Activated CD4-positive, alpha-beta T cell treated with anti-CD3 and anti-CD28 coated beads for 36 hours (primary cell): Measurements from ENCODE around the gene NAA16. TPM values are rescaled to one million over a fixed set of nuclear protein-coding genes. Genes with fewer than 3 reads are reported as not detected.
"Not testable (repeated sequence)": the region's sequence is repeated elsewhere in the genome, so short reads cannot be mapped to it uniquely, and the experiment has no call there.

Experiments
- ATAC-seq: fragments of 200-7000 bp; cut with Tn5 transposase; one replicate; pipeline ENCODE4 v1.10.0; 2021; ENCODE audit warnings: mild to moderate bottlenecking, moderate library complexity
- CTCF ChIA-PET: fragments of 350-600 bp; sonication (Branson Sonifier 250); formaldehyde crosslinking; loops from one replicate; lab custom pipeline; 2021; ENCODE audit warnings: antibody characterized with exemption; lab: Charles Lee
- POLR2A ChIA-PET: fragments of 350-600 bp; sonication (Branson Sonifier 250); formaldehyde crosslinking; loops from one replicate; lab custom pipeline; 2021; ENCODE audit warnings: antibody characterized with exemption, inconsistent platforms; lab: Charles Lee
- DNase-seq: peaks from one replicate; pipeline ENCODE4 v3.0.0-alpha.2; 2020
- H3K27ac Mint-ChIP-seq: one replicate; pipeline ENCODE4 v1.8.0; 2021; ENCODE audit warnings: mixed read lengths
- H3K27me3 Mint-ChIP-seq: one replicate; pipeline ENCODE4 v1.8.0; 2021; ENCODE audit warnings: mixed read lengths
- H3K36me3 Mint-ChIP-seq: one replicate; pipeline ENCODE4 v1.8.0; 2021; ENCODE audit warnings: low read depth, mixed read lengths
- H3K4me1 Mint-ChIP-seq: one replicate; pipeline ENCODE4 v1.8.0; 2021; ENCODE audit warnings: mixed read lengths
- H3K4me3 Mint-ChIP-seq: one replicate; pipeline ENCODE4 v1.8.0; 2021; ENCODE audit warnings: mild to moderate bottlenecking, moderate library complexity, mixed read lengths
- H3K9me3 Mint-ChIP-seq: one replicate; pipeline ENCODE4 v1.8.0; 2021; ENCODE audit warnings: low read depth, mixed read lengths
- intact Hi-C, 2 experiments: fragments of 100-400 bp; cut with DNase I in 1 of 2; cut with micrococcal nuclease in 1 of 2; formaldehyde crosslinking; loops; one replicate each; pipeline versions ENCODE4 v1.14.2 to v1.15.1; 2022 to 2024; cut with DNase I, micrococcal nuclease
- total RNA-seq, 2 experiments: library from RNA; stranded (reverse); gene quantifications; one replicate each; pipeline ENCODE4 v1.2.3, GENCODE V29; 2021

Gene NAA16
- total RNA-seq, 2 experiments from 2014 or later, result 24.0 to 29.8 TPM

- Mint-ChIP-seq H3K4me1 (peaks cover 2% of the 10 kb centered on the region), H3K27me3 (no peaks in the 10 kb centered on the region), H3K9me3 (no peaks in the 10 kb centered on the region), H3K36me3 (no peaks in the 10 kb centered on the region), H3K4me3 (no peak overlapping the region), H3K27ac (no peak overlapping the region)
- intact Hi-C loops, result loop anchor here (1.0 to 10.0 kb wide), 3 partner anchors 242 to 704 kb away; no protein-coding TSS in a partner anchor
- ChIA-PET CTCF (interaction anchor here (1.7 kb wide), 1 partner anchor 237 kb away, joined by 5 read pairs; no protein-coding TSS in a partner anchor), POLR2A (no interaction called here)
- ATAC-seq, result no peak
- no peak for DNase-seq
These were observed 100.0 kb downstream of the NAA16 start for GRCh38 chr13:41411060-41411459.

DNA sequence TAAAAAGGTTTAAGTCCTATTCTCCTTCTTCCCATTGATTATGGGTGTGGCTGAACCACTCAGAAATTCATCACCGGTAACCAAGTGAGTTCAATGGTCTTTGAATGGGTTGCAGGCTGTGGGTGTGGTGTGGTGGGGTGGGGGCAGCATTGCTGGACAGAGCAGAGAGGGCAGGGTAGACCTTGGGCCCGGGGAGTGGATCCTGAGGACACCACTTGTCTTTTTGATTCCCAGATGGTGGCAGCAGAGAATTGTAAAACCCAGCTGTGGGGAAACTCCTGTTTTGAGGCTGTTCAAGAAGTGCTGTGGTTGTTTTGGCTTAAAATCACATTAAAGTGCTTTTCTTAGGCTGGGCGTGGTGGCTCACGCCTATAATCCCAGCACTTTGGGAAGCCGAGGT, 100.5 kb downstream of the NAA16 start:
- peak; percentile 42 for DNase-seq
- no peak overlapping the region for H3K4me3 Mint-ChIP-seq

GRCh38 chr13:41413872-41414271, 102.8 kb downstream of the NAA16 start:
- no peak overlapping the region for H3K27ac Mint-ChIP-seq
- ChIA-PET POLR2A (no interaction called here), CTCF (no interaction called here)
- no peaks in the 10 kb centered on the region for H3K27me3 Mint-ChIP-seq
- ATAC-seq (no peak), DNase-seq (no peak)
- H3K9me3 Mint-ChIP-seq, result no peaks in the 10 kb centered on the region
- peaks cover 2% of the 10 kb centered on the region for H3K4me1 Mint-ChIP-seq
- intact Hi-C loops, result loop anchor here in 1 of 2 experiments (10.0 kb wide), 1 partner anchor 701 kb away; no protein-coding TSS in a partner anchor
- H3K4me3 Mint-ChIP-seq, result no peak overlapping the region
- H3K36me3 Mint-ChIP-seq, result no peaks in the 10 kb centered on the region

More for the DNA sequence above, 100.5 kb downstream of the NAA16 start:
- Mint-ChIP-seq H3K4me1 (peaks cover 2% of the 10 kb centered on the region), H3K27ac (no peak overlapping the region), H3K9me3 (no peaks in the 10 kb centered on the region), H3K27me3 (no peaks in the 10 kb centered on the region), H3K36me3 (no peaks in the 10 kb centered on the region)
- CTCF ChIA-PET, result interaction anchor here (1.3 to 1.7 kb wide), 2 partner anchors 237 to 241 kb away, joined by 5 to 6 read pairs; no protein-coding TSS in a partner anchor
- POLR2A ChIA-PET, result no interaction called here
- peak; percentile 65 for ATAC-seq
- intact Hi-C loops, result loop anchor here (1.0 to 10.0 kb wide), 3 partner anchors 241 to 703 kb away; no protein-coding TSS in a partner anchor

GRCh38 chr13:41416276-41416675, 105.2 kb downstream of the NAA16 start:
- Mint-ChIP-seq H3K4me1 (peaks cover 2% of the 10 kb centered on the region), H3K27ac (no peak overlapping the region), H3K9me3 (no peaks in the 10 kb centered on the region), H3K36me3 (no peaks in the 10 kb centered on the region), H3K27me3 (no peaks in the 10 kb centered on the region), H3K4me3 (no peak overlapping the region)
- ATAC-seq (no peak), DNase-seq (no peak)
- POLR2A ChIA-PET, result no interaction called here
- CTCF ChIA-PET, result interaction anchor here (0.6 to 1.7 kb wide), 2 partner anchors 10 to 44 kb away, joined by 3 to 5 read pairs; no protein-coding TSS in a partner anchor
- intact Hi-C loops, result loop anchor here in 1 of 2 experiments (10.0 kb wide), 1 partner anchor 699 kb away; no protein-coding TSS in a partner anchor

- Mint-ChIP-seq H3K36me3 (no peaks in the 10 kb centered on the region), H3K27ac (no peak overlapping the region), H3K9me3 (no peaks in the 10 kb centered on the region), H3K4me1 (no peaks in the 10 kb centered on the region), H3K4me3 (no peak overlapping the region), H3K27me3 (no peaks in the 10 kb centered on the region)
- intact Hi-C loops, result loop anchor here in 1 of 2 experiments (10.0 kb wide), 1 partner anchor 697 kb away; no protein-coding TSS in a partner anchor
- POLR2A ChIA-PET, result no interaction called here
- DNase-seq (no peak), ATAC-seq (no peak)
- CTCF ChIA-PET, result no interaction called here
These were observed 107.0 kb downstream of the NAA16 start for GRCh38 chr13:41418027-41418426.

DNA sequence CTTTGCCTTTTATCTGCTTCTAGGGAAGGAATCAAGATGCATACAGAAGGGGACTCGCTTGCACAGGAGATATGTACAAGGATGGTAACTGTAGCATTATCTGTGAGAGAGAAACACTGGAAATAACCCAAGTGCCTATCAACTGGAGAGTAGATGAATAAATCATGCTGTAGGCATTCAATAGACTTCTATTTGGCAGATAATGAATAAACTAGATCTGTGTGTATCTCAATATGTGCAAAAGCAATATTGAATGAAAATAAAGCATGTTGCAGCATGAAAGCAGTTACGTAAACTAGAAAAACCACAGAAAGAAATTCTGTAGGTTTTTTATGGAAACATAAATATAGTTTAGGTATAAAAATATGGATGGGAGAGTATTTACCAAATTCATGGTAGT, 107.7 kb downstream of the NAA16 start:
- Mint-ChIP-seq H3K9me3 (no peaks in the 10 kb centered on the region), H3K36me3 (no peaks in the 10 kb centered on the region), H3K4me3 (no peak overlapping the region), H3K4me1 (no peaks in the 10 kb centered on the region), H3K27ac (no peak overlapping the region), H3K27me3 (no peaks in the 10 kb centered on the region)
- DNase-seq, result no peak
- ChIA-PET CTCF (no interaction called here), POLR2A (no interaction called here)
- no peak for ATAC-seq
- intact Hi-C loops, result loop anchor here in 1 of 2 experiments (10.0 kb wide), 1 partner anchor 696 kb away; no protein-coding TSS in a partner anchor

- no peak overlapping the region for H3K27ac Mint-ChIP-seq
- POLR2A ChIA-PET, result no interaction called here
- no peaks in the 10 kb centered on the region for H3K27me3 Mint-ChIP-seq
- no peak overlapping the region for H3K4me3 Mint-ChIP-seq
- no peak for DNase-seq
- ATAC-seq, result no peak
- no peaks in the 10 kb centered on the region for H3K36me3 Mint-ChIP-seq
- CTCF ChIA-PET, result no interaction called here
- intact Hi-C loops, result loop anchor here in 1 of 2 experiments (10.0 kb wide), 1 partner anchor 696 kb away; no protein-coding TSS in a partner anchor
- H3K9me3 Mint-ChIP-seq, result no peaks in the 10 kb centered on the region
- no peaks in the 10 kb centered on the region for H3K4me1 Mint-ChIP-seq
These were observed 108.1 kb downstream of the NAA16 start for GRCh38 chr13:41419206-41419605.

DNA sequence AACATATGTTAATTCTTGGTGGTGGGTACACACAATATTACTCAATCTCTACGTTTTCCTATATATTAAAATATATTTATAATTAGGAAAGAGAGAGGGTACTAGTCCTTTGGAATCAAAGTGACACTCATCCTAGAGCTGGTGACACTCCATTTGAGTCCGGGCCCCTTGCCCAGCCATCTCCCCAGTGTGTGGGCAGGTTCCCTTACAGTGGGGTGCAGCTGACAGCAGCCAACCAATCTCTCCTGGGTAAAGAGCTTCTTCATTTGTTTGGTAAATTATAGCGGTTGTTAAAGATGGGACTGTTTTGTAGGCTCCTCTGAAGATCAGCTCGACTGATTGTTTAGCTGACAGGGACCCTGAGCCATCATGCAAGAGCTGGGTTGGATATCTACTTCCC, 109.1 kb downstream of the NAA16 start:
- Mint-ChIP-seq H3K36me3 (no peaks in the 10 kb centered on the region), H3K4me3 (no peak overlapping the region), H3K27me3 (no peaks in the 10 kb centered on the region), H3K4me1 (no peaks in the 10 kb centered on the region), H3K9me3 (no peaks in the 10 kb centered on the region), H3K27ac (no peak overlapping the region)
- ATAC-seq (no peak), DNase-seq (no peak)
- ChIA-PET CTCF (interaction anchor here (0.7 kb wide), 1 partner anchor 144 kb away, joined by 3 read pairs; no protein-coding TSS in a partner anchor), POLR2A (interaction anchor here (0.6 kb wide), 1 partner anchor 420 kb away, joined by 3 read pairs; no protein-coding TSS in a partner anchor)
- intact Hi-C loops, result no loop called here

DNA sequence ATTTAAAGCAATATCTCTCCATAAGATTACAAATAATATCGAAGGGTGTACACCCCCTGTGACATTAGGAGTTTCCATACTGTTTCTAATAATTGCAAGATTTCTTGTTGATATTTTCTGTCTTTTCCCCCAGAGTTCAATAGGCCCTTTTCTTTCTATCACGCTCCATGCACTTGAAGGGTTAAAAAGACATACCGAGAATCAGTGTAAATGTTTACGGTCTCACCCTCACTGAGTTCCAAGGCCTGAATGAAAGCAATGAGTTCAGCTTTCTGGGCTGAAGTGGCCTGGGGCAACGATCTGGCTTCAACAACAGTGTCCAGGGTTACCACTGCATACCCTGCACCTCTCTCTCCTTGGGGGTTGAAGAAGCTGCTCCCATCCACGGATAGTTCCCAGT, 110.3 kb downstream of the NAA16 start:
- H3K27me3 Mint-ChIP-seq, CTCF ChIA-PET, H3K27ac Mint-ChIP-seq, POLR2A ChIA-PET, H3K4me1 Mint-ChIP-seq, H3K4me3 Mint-ChIP-seq, H3K36me3 Mint-ChIP-seq, intact Hi-C loops, H3K9me3 Mint-ChIP-seq, DNase-seq, ATAC-seq: not testable (repeated sequence)

DNA sequence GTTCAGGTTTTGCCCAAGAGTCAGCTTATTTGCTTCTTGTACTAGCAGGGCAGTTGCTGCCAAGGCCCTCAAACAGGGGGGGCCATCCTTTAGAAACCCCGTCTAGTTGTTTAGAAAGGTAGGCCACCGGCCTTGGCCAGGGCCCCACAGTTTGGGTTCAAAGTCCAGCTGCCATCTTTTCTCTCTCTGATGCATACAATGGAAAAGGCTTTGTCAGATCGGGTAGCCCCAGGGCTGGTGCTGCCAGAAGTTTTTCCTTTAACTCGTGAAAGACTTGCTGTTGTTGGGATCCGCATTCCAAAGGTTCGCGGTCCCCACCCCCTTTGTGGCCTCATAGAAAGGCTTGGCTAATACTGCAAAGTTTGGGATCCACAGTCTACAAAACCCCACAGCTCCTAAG, 110.9 kb downstream of the NAA16 start:
- H3K4me1 Mint-ChIP-seq, intact Hi-C loops, CTCF ChIA-PET, ATAC-seq, POLR2A ChIA-PET, DNase-seq, H3K36me3 Mint-ChIP-seq, H3K9me3 Mint-ChIP-seq, H3K4me3 Mint-ChIP-seq, H3K27me3 Mint-ChIP-seq, H3K27ac Mint-ChIP-seq: not testable (repeated sequence)

- intact Hi-C loops, H3K27ac Mint-ChIP-seq, H3K36me3 Mint-ChIP-seq, H3K9me3 Mint-ChIP-seq, H3K27me3 Mint-ChIP-seq, ATAC-seq, POLR2A ChIA-PET, H3K4me3 Mint-ChIP-seq, H3K4me1 Mint-ChIP-seq: not testable (repeated sequence)
- peak; percentile 14 for DNase-seq
- CTCF ChIA-PET, result interaction anchor here (0.7 kb wide), 1 partner anchor 421 kb away, joined by 4 read pairs; no protein-coding TSS in a partner anchor
These were observed 112.2 kb downstream of the NAA16 start for GRCh38 chr13:41423259-41423658.

- POLR2A ChIA-PET, CTCF ChIA-PET, ATAC-seq, H3K4me3 Mint-ChIP-seq, H3K36me3 Mint-ChIP-seq, DNase-seq, H3K4me1 Mint-ChIP-seq, H3K27ac Mint-ChIP-seq, H3K9me3 Mint-ChIP-seq, H3K27me3 Mint-ChIP-seq: not testable (repeated sequence)
- intact Hi-C loops, result loop anchor here (2.0 to 5.0 kb wide), 2 partner anchors 22 to 228 kb away; no protein-coding TSS in a partner anchor
These were observed 113.6 kb downstream of the NAA16 start for GRCh38 chr13:41424675-41425074.
